DND-41 (cell line): ENCODE measurements around the gene RARB.

Experiments
- CTCF ChIP-seq: IDR thresholded peaks from 2 replicates; pipeline ENCODE4 v1.5.1; 2012; ENCODE audit warnings: borderline replicate concordance, low read length, moderate library complexity, mild to moderate bottlenecking; ENCODE audit not compliant: poor library complexity, severe bottlenecking; ENCODE audit errors: extremely low read depth
- EZH2 ChIP-seq: IDR thresholded peaks from 3 replicates; pipeline ENCODE4 v1.6.1; 2012; ENCODE audit warnings: borderline replicate concordance, low read depth, mild to moderate bottlenecking, moderate library complexity, low read length, inconsistent platforms; ENCODE audit not compliant: severe bottlenecking

- TF ChIP-seq CTCF (no peak), EZH2 (no peak)
These were observed 146.9 kb downstream of the RARB start for GRCh38 chr3:25575001-25575400.
